OCI-LY3 (cell line): ENCODE results near the gene CARD11.

Experiments used
- EZH2phosphoT487 ChIP-seq: fragments of 200-600 bp; shearing (Covaris generic); IDR thresholded peaks from 2 replicates; pipeline ENCODE4 v1.6.1; 2018; ENCODE audit warnings: antibody characterized with exemption, mixed run types, low read depth
- TF ChIP-seq, protein P1 (sequence below): fragments of 200-600, 300-600 bp; sonication (generic); IDR thresholded peaks from 2 replicates; pipeline ENCODE4 v1.5.1; 2014; ENCODE audit warnings: antibody characterized with exemption, low read length, low read depth

DNA sequence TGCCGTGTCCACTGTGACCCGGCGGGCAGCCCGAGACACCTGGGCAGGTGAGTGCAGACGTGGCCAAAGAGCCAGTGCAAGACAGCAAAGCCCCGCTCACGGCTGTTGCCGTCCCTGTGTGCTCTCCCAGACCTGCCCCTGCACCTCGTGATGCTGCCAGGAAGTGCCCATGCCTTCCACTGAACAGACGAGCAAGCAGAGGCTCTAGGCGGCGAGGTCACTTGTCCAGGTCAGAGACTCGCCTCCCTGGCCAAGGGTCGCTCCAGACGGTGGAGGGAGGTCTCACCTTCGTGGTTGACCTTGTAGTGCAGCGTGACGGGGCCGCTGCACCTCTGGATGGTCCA lies 121.3 kb downstream of the CARD11 start:
- TF ChIP-seq, protein P1, sequence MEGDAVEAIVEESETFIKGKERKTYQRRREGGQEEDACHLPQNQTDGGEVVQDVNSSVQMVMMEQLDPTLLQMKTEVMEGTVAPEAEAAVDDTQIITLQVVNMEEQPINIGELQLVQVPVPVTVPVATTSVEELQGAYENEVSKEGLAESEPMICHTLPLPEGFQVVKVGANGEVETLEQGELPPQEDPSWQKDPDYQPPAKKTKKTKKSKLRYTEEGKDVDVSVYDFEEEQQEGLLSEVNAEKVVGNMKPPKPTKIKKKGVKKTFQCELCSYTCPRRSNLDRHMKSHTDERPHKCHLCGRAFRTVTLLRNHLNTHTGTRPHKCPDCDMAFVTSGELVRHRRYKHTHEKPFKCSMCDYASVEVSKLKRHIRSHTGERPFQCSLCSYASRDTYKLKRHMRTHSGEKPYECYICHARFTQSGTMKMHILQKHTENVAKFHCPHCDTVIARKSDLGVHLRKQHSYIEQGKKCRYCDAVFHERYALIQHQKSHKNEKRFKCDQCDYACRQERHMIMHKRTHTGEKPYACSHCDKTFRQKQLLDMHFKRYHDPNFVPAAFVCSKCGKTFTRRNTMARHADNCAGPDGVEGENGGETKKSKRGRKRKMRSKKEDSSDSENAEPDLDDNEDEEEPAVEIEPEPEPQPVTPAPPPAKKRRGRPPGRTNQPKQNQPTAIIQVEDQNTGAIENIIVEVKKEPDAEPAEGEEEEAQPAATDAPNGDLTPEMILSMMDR, result no peak
- TF ChIP-seq EZH2phosphoT487, result no peak
